Measurements from ENCODE around the gene IFIT1.
"Not testable (repeated sequence)": the region's sequence is repeated elsewhere in the genome, so short reads cannot be mapped to it uniquely, and the experiment has no call there.

Gene IFIT1

DNA sequence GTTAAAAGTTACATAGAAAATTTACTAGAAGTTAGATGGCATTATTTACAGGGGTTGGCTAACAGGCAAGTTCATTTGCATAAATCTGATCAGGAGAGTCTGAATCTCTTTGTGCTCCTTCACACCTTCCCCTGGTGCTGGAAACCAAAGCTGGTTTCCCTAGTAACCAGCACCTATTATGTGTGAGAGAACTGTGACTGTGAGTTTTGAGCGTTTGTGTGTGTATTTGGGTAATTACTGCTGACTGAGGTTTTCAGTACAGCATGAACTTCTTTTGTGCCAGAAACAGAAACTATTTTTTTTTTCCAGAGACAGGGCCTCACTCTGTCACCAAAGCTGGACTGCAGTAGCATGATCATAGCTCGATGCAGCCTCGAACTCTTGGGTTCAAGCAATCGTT lies 24.9 kb upstream of the IFIT1 start:
- no peak for DNase-seq

DNA sequence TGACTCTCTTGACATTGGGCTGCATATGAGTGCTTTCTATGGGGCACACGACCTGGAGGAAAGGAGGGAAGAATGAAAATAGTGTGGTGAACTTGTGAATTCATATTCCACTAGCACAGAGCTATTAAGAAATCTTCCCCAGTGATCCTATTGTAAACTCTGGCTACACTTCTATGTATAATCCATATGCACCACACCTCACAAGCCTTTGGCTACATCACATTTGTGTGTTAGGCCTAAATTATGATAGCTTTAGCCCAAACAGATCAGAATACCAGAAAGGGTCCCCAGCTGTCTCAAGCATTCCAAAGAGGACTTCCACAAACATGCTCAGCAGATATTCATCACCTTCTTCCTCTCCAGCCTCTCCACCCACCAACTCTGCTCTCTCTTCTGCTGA lies 24.3 kb upstream of the IFIT1 start:
- no peak for DNase-seq

DNA sequence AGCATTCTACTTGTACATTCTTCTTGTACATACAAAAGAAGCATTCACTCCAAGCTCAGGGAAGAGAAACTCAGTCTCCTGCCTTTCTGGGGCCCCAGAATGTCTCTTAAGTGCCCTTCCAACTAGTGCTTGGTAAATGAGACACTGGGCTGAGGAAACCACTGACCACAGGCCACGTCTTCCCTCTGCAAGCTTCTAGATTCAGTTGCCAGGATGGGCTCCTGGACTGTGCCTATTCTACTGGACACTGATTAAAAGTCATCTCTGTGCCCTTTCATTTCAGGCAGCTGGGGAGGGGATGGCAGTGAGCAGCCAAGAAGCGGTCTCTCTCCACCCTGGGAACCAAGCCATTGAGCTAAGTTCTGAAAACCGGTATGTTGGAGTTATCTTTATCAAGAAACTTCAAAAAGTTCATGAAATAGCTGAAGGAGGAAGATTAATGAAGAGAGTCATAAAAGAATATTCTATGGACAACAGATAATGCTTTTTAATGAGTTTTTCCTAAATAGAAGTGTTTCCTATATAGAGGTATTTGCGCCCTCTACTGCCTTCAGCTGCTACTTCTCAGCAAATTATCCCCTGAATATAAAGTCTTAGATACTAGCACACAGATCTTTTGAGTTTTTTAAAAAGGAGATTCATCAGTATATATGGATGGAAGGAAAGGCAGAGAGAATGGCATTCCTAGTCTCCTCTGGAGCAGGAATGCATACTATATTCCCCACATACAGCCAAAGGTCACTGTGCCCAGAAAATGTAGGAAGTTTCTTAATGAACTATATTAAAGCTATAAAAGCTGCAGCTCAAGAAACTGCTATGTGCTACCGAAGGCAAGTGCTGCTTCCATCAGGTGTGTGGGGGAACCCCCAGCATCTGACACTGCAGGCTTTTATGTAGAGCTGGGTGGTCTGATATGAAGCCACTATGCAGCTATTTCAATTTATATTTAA lies 23.0 kb upstream of the IFIT1 start:
- DNase-seq, result no peak

DNA sequence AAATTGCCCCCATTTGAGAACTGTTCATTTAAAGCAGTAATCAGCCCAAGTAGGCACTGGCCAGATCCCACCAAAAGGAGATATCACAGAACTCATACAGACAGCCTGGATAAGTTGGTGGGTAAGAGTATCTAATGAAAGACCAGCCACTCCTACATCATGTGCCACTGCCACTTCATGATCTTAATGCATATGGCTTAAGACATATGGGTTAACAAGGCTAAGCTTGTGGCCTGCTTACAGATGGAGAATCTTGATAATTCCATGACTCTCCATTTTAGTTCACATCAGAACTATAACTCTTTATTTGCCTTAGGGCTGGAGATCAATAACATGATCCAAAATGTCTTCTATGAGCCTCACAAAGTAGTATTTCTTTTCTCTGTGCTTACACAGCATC lies 21.3 kb upstream of the IFIT1 start:
- no peak for DNase-seq

DNA sequence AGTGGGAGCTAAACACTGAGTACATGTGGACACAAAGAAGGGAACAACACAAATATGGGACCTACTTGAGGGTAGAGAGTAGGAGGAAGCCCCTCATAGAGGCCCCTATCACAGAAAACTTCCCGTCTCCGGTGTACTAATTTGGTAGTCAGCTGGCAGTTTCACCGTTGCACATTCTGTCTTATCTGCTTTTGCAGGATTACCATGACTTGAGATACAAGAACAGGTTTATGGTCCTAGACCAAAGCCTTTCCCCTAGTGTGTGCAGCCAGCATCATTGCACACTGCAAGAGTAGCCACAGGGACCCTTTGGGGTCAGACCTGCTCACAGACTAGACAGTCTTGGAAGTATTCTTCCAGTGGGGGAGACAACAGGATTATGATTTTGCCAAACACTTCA lies 20.4 kb upstream of the IFIT1 start:
- DNase-seq, result no peak

DNA sequence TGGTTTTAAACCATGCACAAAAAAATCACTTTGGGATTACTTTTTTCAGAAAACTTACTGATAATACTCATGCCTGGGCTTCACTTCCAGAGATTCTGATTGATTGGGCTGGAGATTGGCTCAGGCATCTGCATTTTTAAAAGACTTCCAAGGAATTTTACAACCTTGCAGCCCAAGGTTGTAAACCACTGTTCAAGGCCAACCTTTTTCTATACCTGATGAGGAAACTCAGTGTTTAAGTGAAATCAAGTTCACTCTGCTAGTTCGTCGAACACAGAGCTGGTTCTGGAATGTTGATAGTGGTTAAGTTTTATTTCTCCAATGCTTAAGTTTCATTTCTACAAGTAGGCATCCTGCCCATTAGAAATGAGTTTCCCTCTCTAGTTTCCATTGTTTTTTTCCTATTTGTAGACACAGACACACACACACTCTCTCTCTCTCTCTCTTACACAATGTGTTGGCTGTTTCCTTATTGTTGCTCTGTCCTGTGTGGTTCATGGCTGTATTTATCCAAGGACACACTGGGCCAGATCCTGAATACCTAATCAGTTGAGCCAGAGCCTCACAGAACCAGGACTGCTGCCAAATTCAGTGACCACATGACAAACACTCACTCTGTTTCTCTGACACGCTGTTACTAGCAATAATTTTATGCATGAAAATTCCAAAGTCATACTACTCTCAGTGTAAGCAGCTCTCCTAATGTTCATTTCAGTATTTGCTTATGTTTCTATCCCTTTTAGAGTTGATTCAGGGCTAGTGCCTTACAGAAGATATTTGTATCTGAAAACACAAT lies 18.3 kb upstream of the IFIT1 start:
- peak; percentile 16 for DNase-seq

DNA sequence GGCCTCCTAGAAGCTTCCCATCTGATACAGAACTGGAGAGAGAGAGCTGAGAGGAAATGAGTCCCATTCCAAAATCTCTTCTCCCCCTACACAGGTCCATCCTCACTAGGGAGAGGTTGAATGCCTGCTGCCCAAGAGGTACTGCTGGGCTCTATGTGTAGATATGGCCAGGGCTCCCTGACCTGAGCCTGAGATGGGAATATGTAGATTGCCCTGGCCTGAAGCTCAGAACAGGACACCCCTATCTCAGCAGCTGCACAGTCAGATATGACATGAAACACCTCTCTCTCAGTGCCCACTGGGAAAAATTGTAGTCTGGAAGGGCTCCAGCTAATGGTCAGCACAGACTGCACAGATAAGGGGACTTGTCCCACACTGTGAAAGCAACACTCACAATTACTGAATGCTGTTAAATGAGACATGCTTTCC lies 17.7 kb upstream of the IFIT1 start:
- DNase-seq, result no peak

DNA sequence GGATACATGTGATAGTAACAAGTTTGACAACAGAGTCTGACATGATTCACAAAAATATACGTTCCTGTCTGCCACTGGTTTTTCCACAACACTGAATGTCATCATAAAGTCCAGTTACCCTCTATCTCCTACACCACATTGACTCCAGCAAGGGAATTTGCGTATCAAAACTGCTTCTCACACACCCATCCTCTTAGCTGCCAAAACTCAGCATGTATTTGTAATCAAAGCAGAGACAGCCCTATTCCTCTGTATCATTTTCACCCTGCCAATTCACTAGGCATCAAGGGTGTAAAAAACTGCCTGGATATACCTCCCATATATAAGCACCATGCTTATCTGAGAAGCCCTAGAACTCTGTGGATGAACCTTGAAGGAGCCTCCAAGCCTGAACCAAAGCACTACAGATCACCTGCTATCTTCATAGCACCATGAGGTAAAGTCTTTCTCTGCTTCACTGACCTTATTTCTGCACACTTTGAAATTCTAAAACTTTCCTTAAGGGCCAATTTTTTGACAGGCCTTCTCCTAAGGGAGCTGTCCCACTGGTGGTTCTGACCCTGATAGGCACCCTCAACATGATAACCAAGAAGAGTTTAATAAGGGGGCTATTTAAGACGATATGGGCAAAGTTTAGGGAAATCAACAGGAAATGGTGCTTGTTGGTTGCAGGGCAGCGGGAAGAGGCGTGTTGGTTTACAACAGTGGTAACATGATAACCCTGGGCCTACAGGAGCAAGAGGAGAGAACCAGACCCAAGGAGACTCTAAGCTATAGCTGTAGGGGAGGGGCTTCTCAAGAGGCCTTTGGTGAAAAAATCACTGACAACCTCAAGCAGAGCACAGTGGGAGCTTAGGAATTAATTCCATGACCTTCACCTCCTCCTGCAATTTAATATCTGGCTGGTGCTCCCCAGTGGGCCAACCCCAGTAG lies 14.5 kb upstream of the IFIT1 start, which contains the start of gene IFIT1B:
IFIT1B (plus strand) TSS at position 352 of the 933 bp plus-strand sequence; CDS start at position 432, 80 bp downstream.
- DNase-seq, result no peak

DNA sequence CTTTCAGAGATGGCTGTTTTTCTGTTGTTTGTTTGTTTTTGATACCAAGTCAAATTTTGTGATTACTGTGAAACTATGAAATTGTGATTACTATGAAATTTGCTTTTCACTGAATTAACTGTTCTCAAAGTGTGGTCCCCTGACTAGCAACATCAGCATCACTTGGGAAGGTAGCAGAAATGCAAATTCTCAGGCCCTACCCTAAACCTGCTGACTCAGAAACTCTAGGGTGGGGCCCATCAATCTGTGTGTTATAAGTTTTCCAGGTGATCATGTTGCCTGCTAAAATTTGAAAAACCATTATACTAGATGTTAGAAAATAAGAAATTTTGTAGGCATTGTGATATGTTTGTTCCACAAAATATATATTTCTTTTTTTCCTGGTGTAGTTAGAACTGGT lies 13.3 kb upstream of the IFIT1 start:
- DNase-seq, result no peak

DNA sequence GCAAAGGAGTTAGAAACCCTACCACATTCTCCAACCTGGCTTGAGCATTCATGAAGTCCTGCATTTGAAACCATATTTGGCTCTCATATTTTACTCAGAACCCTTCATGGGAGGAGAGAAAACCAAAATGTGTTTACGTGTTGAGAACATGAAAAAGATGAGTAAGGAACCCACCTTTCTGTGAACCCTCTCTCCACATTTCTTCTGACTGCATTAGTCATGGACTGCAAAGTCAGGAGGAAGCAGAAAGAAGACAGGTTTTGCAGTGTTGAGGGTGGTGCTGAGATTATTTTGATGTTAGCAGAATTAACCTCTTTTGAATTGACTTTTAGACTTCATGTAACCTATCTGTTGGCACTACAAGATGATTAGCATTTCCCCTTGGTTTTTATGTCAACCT lies 9.7 kb upstream of the IFIT1 start:
- no peak for DNase-seq

DNA sequence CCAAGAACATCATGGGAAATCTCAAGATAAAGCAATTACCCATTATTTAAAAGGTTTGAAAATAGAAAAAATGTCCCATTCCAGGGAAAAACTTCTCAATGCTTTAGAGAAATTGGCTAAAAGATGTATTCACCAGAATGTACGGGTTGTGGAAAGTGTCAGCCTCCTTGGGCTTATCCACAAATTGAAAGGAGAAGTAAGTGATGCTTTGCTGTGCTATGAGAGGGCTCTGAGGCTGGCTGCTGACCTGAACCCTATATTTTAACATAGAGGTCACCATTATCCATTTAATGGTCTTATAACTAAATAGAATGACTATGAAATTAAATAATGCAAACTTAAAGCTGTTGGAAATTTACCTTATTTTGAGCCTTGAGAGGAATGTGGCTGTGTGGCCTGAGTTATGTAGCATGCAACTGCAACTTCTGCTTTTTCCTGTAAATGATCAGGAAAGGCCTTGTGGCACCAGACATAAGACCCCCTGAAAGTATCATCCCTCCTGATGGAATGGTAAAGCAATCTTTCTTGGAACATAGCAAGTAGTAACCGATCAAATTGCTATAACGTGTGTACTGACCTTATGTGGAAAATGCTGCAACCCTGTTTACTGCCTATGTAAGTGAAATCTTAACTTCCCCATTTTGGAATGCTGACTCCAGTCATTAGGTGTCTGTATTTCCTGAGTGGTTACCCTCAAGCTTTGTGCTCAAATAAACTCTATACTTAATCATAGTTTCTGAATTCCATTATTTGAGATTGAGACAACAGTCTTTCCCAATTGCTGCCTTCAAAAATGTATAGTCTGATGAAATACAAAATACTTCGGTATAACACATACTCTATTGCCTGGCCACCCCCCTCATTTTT lies 7.7 kb upstream of the IFIT1 start:
- DNase-seq, result no peak

DNA sequence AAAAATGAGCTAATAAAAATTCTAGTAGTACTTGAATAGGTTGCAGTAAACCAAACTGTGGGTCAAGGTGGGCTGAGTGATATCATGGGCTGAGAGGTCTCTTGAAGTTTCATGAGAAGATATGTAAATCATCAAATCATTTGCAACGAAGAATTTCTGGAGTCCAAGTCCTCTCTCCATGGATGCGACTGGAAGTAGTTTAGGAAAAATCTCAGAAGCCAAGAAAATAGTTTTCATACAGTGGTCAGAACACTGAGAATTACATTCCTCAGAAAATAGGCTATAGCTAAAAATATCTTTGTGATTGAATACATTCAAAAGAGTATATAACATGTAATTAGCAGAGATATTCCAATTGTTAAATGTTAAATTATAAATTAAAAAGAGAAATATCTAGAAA lies 3.6 kb upstream of the IFIT1 start:
- no peak for DNase-seq

DNA sequence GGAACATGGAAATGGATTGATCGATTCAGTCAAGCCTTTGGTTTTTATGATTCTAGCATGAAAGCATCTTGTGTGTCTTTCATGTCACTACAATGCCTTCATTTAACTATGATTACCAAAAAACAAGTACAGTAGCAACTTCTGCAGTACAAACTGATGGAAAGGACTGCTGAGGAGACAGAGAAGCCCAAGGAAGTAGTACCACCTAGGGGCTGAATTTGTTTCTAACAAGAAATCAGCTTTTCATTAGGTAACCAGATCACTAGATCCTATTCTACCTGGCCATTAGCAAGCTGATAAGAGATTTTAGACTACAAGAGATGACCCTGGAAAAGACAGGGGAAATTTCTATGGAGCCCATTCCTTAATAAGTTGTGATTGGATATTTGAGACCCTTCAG lies 3.2 kb upstream of the IFIT1 start:
- peak; percentile 2 for DNase-seq

DNA sequence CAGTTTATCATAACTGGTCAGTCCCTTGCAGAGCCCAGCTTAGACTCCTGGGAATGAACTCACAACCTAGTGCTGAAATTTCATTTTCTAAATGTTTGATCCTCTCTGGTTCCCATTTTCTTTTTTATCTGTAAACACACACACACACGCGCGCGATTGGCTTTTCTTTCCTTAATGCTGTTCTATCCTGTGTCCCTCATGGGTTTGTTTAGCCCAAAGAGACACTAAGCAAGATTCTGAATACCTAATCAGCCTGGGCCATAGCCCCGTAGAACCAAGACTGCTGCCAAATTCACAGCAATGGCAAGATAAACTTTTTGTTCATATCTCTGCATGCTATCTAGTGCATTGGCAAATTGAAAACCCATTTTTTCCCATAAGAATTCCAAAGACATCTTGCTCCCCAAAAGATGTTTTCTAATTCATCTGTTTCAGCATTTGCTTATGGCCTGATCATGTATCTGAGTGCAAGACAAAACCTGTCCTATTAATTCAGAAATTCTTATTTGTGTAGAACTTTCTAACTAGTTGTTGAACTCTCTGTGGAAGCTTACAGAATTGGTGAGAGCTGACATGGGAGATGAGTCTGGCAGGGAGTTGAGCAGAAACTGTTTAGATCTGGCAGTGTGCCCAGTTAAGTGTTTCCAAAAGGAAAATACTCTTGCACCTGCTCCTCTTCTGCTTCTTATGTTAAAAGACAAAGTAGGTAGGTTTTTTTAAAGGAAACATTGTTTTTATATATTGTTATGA lies 1.8 kb upstream of the IFIT1 start:
- peak; percentile 5 for DNase-seq

DNA sequence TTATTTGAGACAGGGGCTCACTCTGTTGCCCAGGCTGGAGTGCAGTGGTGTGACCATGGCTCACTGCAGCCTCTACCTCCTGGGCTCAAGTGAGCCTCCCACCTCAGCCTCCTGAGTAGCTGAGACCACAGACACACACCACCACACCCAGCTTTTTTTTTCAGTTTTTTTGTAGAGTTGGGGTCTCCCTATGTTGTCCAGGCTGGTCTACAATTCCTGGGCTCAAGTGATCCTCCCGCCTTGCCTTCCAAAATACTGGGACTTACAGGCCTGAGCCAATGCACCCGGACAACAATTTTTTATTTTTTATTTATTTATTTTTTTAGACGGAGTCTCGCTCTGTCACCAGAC lies 1.2 kb upstream of the IFIT1 start:
- not testable (repeated sequence) for DNase-seq

DNA sequence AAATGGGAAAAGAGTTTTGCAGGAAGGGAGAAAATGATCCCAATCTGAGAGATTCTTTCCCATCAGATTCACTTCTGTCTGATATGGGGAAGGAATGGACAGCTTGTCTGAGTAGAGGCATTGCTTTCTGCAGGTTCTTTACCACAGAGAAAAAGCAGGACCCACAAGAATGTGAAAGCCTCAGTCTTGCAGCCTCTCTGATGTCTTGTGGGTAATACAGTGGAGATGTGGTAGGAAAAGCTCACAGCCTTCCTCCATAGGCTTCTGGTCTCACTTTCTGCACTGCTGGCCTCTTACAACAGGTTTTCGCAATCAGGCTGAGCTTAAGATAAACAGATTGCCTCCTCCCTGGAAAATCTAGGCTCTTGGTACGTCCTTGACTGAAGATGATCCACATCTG lies 551 bp downstream of the IFIT1 start:
- no peak for DNase-seq

DNA sequence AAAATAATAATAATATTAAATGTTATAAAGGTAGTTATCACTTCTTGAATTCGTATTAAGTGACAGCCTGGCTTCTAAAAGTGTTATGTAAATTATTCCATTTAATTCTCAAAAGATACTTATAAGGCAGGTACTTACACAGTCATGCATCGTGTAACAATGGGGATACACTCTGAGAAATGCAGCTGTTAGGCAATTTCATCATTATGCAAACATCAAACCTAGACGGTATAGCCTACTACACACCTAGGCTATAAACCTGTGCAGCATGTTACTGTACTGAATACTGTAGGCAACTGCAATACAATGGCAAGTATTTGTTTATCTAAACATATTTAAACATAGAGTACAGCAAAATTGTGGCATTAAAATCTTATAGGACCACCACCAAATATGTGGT lies 1.5 kb downstream of the IFIT1 start:
- DNase-seq, result no peak

DNA sequence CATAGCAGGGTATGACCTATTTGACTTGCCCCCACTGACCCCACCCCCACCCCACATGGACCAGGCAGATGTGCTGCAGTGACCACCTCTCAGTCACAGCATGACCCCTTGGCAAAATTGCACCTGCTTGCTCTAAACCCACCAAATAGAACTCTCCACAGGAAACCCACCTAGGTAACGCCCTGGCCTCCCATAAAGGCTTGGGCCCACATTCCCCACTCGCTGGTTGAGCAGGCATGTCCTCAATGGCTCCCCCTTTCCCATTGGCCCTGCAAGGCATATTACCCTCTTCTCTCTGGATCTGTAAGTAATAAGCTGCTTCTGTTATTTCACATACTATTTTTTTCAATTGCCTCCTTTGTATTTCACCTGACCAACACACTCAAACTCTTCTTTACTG lies 2.7 kb downstream of the IFIT1 start:
- no peak for DNase-seq

DNA sequence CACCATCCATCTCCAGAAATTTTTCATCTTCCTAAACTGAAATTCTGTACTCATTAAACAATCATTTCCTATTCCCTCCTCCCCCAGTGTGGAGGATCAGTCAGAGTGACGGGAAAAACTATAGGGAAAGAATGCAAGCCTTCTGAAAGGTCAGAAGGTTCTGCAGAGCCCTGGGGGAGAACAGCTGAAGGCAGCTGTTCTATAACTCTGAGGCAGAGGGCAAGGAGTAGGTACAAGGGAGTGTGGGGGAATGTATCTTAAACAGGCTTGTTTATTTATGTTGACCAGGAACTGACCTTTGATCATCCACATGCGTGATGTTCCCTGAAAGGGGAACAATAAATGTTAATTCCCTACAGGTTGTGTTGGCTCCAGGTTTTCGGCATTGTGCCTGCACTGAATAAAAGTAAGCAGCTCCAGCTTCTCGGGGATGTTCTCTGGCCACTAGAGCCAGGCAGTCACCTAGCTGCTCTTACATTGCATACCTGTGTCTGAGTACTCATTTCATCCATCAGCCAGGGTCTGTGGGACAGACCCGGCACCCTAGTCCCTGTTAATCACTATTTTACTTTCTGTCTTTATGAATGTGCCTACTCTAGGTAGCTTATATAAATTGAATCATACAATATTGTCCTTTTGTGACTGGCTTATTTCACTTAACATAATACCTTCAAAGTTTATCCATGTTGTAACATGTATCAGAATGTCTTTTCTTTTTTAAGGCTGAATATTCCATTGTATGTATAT lies 5.8 kb downstream of the IFIT1 start:
- no peak for DNase-seq

DNA sequence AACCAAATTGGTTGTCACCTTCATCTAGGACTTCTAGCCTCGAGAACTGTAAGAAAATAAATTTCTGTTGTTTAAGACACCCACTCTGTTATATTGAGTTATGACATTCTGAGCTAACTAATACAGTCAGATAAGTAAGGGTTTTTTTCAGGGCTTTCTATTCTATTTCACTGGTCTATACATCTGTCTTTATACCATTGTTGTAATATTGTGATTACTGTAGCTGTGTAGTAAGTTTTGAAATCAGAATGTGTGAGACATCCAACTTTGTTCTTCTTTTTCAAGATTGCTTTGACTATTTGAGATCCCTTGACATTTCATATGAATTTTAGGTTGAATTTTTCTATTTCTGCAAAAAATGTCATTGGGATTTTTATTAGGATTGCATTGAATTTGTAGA lies 7.5 kb downstream of the IFIT1 start:
- no peak for DNase-seq
